K562 (cell line): ENCODE data around the gene SYTL5. TPM values are rescaled to one million over a fixed set of nuclear protein-coding genes. Genes with fewer than 3 reads are reported as not detected.

Source experiments
- ATAC-seq: fragments of 200-7000 bp; cut with Tn5 transposase; 3 replicates; pipeline ENCODE4 v1.9.1; 2020; ENCODE audit warnings: moderate library complexity
- BruUV-seq: library from RNA; stranded (reverse); fragments of 400-500 nt; replicated peaks from 2 replicates; lab custom pipeline; 2021; lab: Mats Ljungman, UMichigan
- CTCF ChIA-PET: fragments of 300-600 bp; formaldehyde crosslinking; extraction: SDS; loops from one replicate; lab custom pipeline; 2021; ENCODE audit warnings: low intra/inter-chr PET ratio; lab: Yijun Ruan, JAX
- POLR2A ChIA-PET: fragments of 300-600, 350-650 bp; sonication (Branson Sonifier 250); formaldehyde crosslinking; extraction: SDS; loops from one replicate; lab custom pipeline; 2021; ENCODE audit warnings: antibody characterized with exemption, inconsistent platforms; lab: Yijun Ruan, JAX
- DNase-seq, 4 experiments: peaks; one replicate each; pipeline versions ENCODE4 v3.0.0 to v3.0.0-alpha.2; 2011 to 2018; ENCODE audit warnings: low spot score in 3 of 4, mixed read lengths in 3 of 4; ENCODE audit errors: extremely low read depth in 1 of 4
- FAIRE-seq: peaks from 2 replicates; lab custom pipeline; 2011; peaks lifted over from hg19 to GRCh38; lab: Jason Lieb, UNC
- H2AFZ ChIP-seq: 2 replicates; pipeline ENCODE4 v1.6.0; 2011; ENCODE audit warnings: low read depth, low read length, control low read depth, inconsistent platforms
- H3K27ac ChIP-seq: fragments of 200-600 bp; 3 replicates; pipeline ENCODE4 v1.8.0; 2011; ENCODE audit warnings: low read depth, mild to moderate bottlenecking, control low read depth, inconsistent platforms, low read length, moderate library complexity, mixed read lengths; ENCODE audit errors: extremely low read depth
- H3K27me3 ChIP-seq, 2 experiments: fragments of 300-600 bp in 1 of 2; 2 replicates in 1 of 2; 3 replicates in 1 of 2; pipeline versions ENCODE4 v1.6.0 to v1.8.0; 2011; ENCODE audit warnings: inconsistent platforms in 2 of 2, low read length in 2 of 2, mild to moderate bottlenecking in 1 of 2, mixed read lengths in 1 of 2, moderate library complexity in 1 of 2; ENCODE audit not compliant: control insufficient read depth in 2 of 2, insufficient read depth in 2 of 2
- H3K36me3 ChIP-seq: fragments of 300-600 bp; 3 replicates; pipeline ENCODE4 v1.8.0; 2011; ENCODE audit warnings: mild to moderate bottlenecking, low read length, inconsistent platforms; ENCODE audit not compliant: control insufficient read depth, insufficient read depth
- H3K4me1 ChIP-seq, 2 experiments: fragments of 200-600 bp in 1 of 2; replicated peaks in 1 of 2; 2 replicates in 1 of 2; 3 replicates in 1 of 2; pipeline versions ENCODE4 v1.5.1 to v1.8.0; 2011; ENCODE audit warnings: inconsistent platforms in 2 of 2, low read length in 2 of 2, mild to moderate bottlenecking in 1 of 2, mixed read lengths in 1 of 2, moderate library complexity in 1 of 2; ENCODE audit not compliant: control insufficient read depth in 2 of 2, insufficient read depth in 2 of 2
- H3K4me2 ChIP-seq: 2 replicates; pipeline ENCODE4 v1.6.1; 2011; ENCODE audit warnings: low read length, control low read depth, inconsistent platforms, mixed read lengths; ENCODE audit not compliant: insufficient read depth
- H3K4me3 ChIP-seq: fragments of 200-600 bp; sonication (generic), shearing (Covaris generic); 2 replicates; pipeline ENCODE4 v1.5.1; 2016; ENCODE audit warnings: control low read depth, inconsistent platforms
- H3K79me2 ChIP-seq: fragments of 200-600 bp; 3 replicates; pipeline ENCODE4 v1.8.0; 2011; ENCODE audit warnings: low read length, inconsistent platforms; ENCODE audit not compliant: control insufficient read depth, insufficient read depth
- H3K9ac ChIP-seq, 2 experiments: 2 replicates each; pipeline versions ENCODE4 v1.6.0 to v1.6.1; 2011; ENCODE audit warnings: low read depth in 2 of 2, low read length in 2 of 2, control low read depth in 1 of 2, inconsistent platforms in 1 of 2, mild to moderate bottlenecking in 1 of 2, mixed read lengths in 1 of 2; ENCODE audit not compliant: insufficient read depth in 1 of 2
- H3K9me1 ChIP-seq: one replicate; pipeline ENCODE4 v1.6.0; 2011; ENCODE audit warnings: inconsistent platforms, mild to moderate bottlenecking, low read length, moderate library complexity; ENCODE audit not compliant: control insufficient read depth, insufficient read depth
- H3K9me3 ChIP-seq: replicated peaks from 2 replicates; pipeline ENCODE4 v1.5.1; 2011; ENCODE audit warnings: low read depth, low read length, inconsistent platforms; ENCODE audit not compliant: control insufficient read depth, insufficient read depth
- H4K20me1 ChIP-seq: replicated peaks from 2 replicates; pipeline ENCODE4 v1.6.1; 2011; ENCODE audit warnings: low read length, inconsistent platforms, mixed read lengths; ENCODE audit not compliant: control insufficient read depth, insufficient read depth
- C11orf30 ChIP-seq: fragments of 450-650 bp; IDR thresholded peaks from 2 replicates; pipeline ENCODE4 v1.6.1; 2016; ENCODE audit warnings: low read depth, mild to moderate bottlenecking
- GTF2A2 ChIP-seq: IDR thresholded peaks from 2 replicates; pipeline ENCODE4 v1.6.1; 2016; ENCODE audit warnings: mild to moderate bottlenecking, missing genetic modification characterization, missing compliant biosample characterization
- HCFC1 ChIP-seq: IDR thresholded peaks from 2 replicates; pipeline ENCODE4 v1.6.1; 2012; ENCODE audit warnings: low read depth, low read length, improper control_type of control experiment
- MAFF ChIP-seq: IDR thresholded peaks from 2 replicates; pipeline ENCODE4 v1.6.1; 2012; ENCODE audit warnings: low read length, improper control_type of control experiment
- MAFG ChIP-seq: fragments of 450-650 bp; conservative IDR thresholded peaks from 2 replicates; pipeline ENCODE4 v1.6.1; 2016; ENCODE audit warnings: missing genetic modification characterization, missing compliant biosample characterization
- NUFIP1 ChIP-seq: fragments of 450-650 bp; IDR thresholded peaks from 2 replicates; pipeline ENCODE4 v1.6.1; 2018; ENCODE audit not compliant: partially characterized antibody
- RAD51 ChIP-seq: fragments of 450-650 bp; IDR thresholded peaks from 2 replicates; pipeline ENCODE4 v1.7.1; 2016; ENCODE audit warnings: low read depth, mild to moderate bottlenecking, borderline replicate concordance
- RBFOX2 ChIP-seq: fragments of 200-400 bp; formaldehyde crosslinking; IDR thresholded peaks from 2 replicates; pipeline ENCODE4 v1.6.1; 2017; ENCODE audit warnings: low read depth, mild to moderate bottlenecking, low read length, moderate library complexity
- SIX5 ChIP-seq, 2 experiments: IDR thresholded peaks; 2 replicates each; pipeline ENCODE4 v1.6.1; 2011; ENCODE audit warnings: low read length in 2 of 2, borderline replicate concordance in 1 of 2, low read depth in 1 of 2, mild to moderate bottlenecking in 1 of 2, moderate library complexity in 1 of 2; ENCODE audit not compliant: insufficient read depth in 1 of 2
- SRSF7 ChIP-seq: fragments of 200-400 bp; formaldehyde crosslinking; optimal IDR thresholded peaks from 2 replicates; pipeline ENCODE3; 2017; ENCODE audit warnings: mild to moderate bottlenecking, low read depth, low read length
- ZNF133 ChIP-seq: fragments of 250-450 bp; sonication (Bioruptor Pico); IDR thresholded peaks from 2 replicates; pipeline ENCODE4 v1.4.0; 2020; ENCODE audit warnings: mild to moderate bottlenecking
- ZNF143 ChIP-seq: sonication (generic); formaldehyde crosslinking; IDR thresholded peaks from 2 replicates; pipeline ENCODE4 v1.9.0; 2022; ENCODE audit warnings: mild to moderate bottlenecking, missing genetic modification reagents
- ZNF274 ChIP-seq: IDR thresholded peaks from 2 replicates; pipeline ENCODE4 v1.6.1; 2011; ENCODE audit warnings: low read depth, mild to moderate bottlenecking, low read length, moderate library complexity, borderline replicate concordance
- ZNF316 ChIP-seq: fragments of 450-650 bp; IDR thresholded peaks from 2 replicates; pipeline ENCODE4 v1.6.1; 2016
- ZNF75A ChIP-seq: fragments of 450-650 bp; formaldehyde crosslinking; IDR thresholded peaks from 2 replicates; pipeline ENCODE4 v1.4.0; 2020; ENCODE audit warnings: mild to moderate bottlenecking
- WGBS: fragments of 100-300 bp; shearing (Covaris generic); methylation state at CpG from one replicate; pipeline ENCODE4 v1.1.6; 2016; ENCODE audit warnings: low coverage, mixed read lengths; ENCODE audit not compliant: insufficient coverage; ENCODE audit errors: missing lambda C conversion rate; 5-methylcytosine and 5-hydroxymethylcytosine counted together
- in situ Hi-C: fragments of 300-500 bp; cut with MboI; formaldehyde crosslinking; loops from 4 replicates; pipeline ENCODE4 v1.15.0; 2018; ENCODE audit warnings: inconsistent platforms, mixed read lengths
- intact Hi-C: fragments of 100-400 bp; cut with micrococcal nuclease; formaldehyde crosslinking; loops from 2 replicates; pipeline ENCODE4 v1.14.2; 2022
- polyA plus RNA-seq, 8 experiments: library from polyadenylated mRNA; depleted of rRNA in 4 of 8; stranded (reverse) in 5 of 8; unstranded in 3 of 8; fragments of >200 nt; fragmentation: Nextera tagmentation in 2 of 8; fragmentation: Illumina TruSeq in 1 of 8; extraction: Ambion mirVana in 2 of 8; extraction: Trizol in 1 of 8; gene quantifications; 2 replicates each; pipeline versions ENCODE4 v1.2.1 to v1.2.3, GENCODE V29; 2011 to 2014; ENCODE audit warnings: inconsistent platforms in 1 of 8, missing spikeins in 1 of 8
- total RNA-seq, 7 experiments: library from RNA; depleted of rRNA in 6 of 7; stranded (reverse); fragments of >200 nt in 6 of 7; fragmentation: Illumina TruSeq in 2 of 7; extraction: Trizol in 2 of 7; gene quantifications; 2 replicates each; pipeline versions ENCODE4 v1.2.1 to v1.2.3, GENCODE V29; 2011 to 2021; ENCODE audit warnings: low replicate concordance in 1 of 7
- TF ChIP-seq, protein P1 (sequence below): conservative IDR thresholded peaks from 2 replicates; pipeline ENCODE4 v1.6.1; 2011; ENCODE audit warnings: low read depth, mild to moderate bottlenecking, low read length; ENCODE audit not compliant: control insufficient read depth
- TF ChIP-seq, protein P2 (sequence below): fragments of 250-450 bp; sonication (Bioruptor Pico); IDR thresholded peaks from 2 replicates; pipeline ENCODE4 v1.8.0; 2022; ENCODE audit warnings: moderate library complexity, mild to moderate bottlenecking, inconsistent platforms
- TF ChIP-seq, protein P3 (sequence below): sonication (generic); formaldehyde crosslinking; IDR thresholded peaks from 2 replicates; pipeline ENCODE4 v1.5.0; 2020; ENCODE audit warnings: missing genetic modification reagents

SYTL5 gene
- total and polyA plus RNA-seq, 9 of the 15 experiments (the other 6 are each of a cell fraction or from before 2014, with no cell fraction given): 0.01 to 0.25 (median 0.09) TPM

DNA sequence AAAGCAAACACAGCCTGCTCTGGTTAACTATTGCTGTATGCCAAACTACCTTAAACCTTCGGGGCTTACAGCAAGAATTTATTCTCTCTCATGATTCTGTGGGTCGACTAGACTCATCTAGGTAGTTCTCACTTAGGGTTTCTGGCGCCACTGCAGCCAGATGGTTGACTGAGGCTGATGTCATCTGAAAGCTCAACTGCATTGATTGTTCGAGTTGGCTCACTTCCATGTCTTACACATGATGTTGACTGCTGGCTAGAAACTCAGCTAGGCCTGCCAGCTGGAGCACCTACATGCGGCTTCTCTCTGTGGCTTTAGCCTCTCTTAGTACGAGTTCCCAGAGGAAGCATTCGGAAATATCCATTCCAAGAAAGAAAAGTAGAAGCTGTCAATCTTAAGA lies 111.1 kb downstream of the SYTL5 start (continued):
- TF ChIP-seq, protein P1, sequence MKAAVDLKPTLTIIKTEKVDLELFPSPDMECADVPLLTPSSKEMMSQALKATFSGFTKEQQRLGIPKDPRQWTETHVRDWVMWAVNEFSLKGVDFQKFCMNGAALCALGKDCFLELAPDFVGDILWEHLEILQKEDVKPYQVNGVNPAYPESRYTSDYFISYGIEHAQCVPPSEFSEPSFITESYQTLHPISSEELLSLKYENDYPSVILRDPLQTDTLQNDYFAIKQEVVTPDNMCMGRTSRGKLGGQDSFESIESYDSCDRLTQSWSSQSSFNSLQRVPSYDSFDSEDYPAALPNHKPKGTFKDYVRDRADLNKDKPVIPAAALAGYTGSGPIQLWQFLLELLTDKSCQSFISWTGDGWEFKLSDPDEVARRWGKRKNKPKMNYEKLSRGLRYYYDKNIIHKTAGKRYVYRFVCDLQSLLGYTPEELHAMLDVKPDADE: no peak
- TF ChIP-seq SRSF7: no peak

DNA sequence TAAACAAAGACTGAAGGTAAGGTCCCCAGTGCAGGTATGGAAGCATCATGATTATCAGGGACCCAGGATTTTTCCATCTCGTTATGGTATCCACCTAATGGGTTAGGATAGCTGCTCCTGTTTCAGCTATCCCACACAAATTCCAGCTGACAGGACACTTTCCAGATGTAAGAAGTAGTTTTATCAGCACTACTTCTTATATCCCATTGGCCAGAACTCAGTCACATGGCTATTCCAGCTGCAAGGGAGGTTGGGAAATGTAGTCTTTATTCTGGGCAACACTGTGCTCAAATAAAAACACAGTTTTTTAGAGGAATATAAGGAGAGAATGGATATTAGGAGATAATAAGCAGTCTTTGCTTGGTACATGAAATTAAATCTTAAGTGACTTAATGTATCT lies 117.6 kb downstream of the SYTL5 start:
- H3K27me3 ChIP-seq: no peaks in the 10 kb centered on the region
- no peaks in the 10 kb centered on the region for H3K79me2 ChIP-seq
- no peak overlapping the region for H3K9ac ChIP-seq
- FAIRE-seq: peak; percentile 74
- intact Hi-C loops: no loop called here
- H3K4me2 ChIP-seq: no peak overlapping the region
- H3K4me1 ChIP-seq: no peaks in the 10 kb centered on the region
- BruUV-seq: no TSS peak
- TF ChIP-seq HCFC1 (peak; percentile 73), ZNF143 (CRISPR knock-in tag) (peak; percentile 52; the same call in 1 of the 2 replicates), RAD51 (peak; percentile 51; the same call in 1 of the 2 replicates), MAFF (peak; percentile 34; the same call in 1 of the 2 replicates), SIX5 (IDR thresholded peaks at IDR 0.05; ENCODE audit: borderline replicate concordance in 1 of 2, insufficient read depth in 1 of 2, low read depth in 1 of 2, low read length in 2 of 2) (peak; percentile 34 to 41; a peak in 2 of 4 replicates), ZNF274 (no peak), ZNF133 (CRISPR knock-in tag) (no peak), MAFG (tag) (peak; percentile 41; the same call in 1 of the 2 replicates), NUFIP1 (no peak), C11orf30 (peak; percentile 42), ZNF316 (peak; percentile 58; the same call in 1 of the 2 replicates), RBFOX2 (no peak), GTF2A2 (tag) (no peak), ZNF75A (no peak)
- TF ChIP-seq, protein P2, sequence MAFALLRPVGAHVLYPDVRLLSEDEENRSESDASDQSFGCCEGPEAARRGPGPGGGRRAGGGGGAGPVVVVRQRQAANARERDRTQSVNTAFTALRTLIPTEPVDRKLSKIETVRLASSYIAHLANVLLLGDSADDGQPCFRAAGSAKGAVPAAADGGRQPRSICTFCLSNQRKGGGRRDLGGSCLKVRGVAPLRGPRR: no peak
- TF ChIP-seq, protein P3, sequence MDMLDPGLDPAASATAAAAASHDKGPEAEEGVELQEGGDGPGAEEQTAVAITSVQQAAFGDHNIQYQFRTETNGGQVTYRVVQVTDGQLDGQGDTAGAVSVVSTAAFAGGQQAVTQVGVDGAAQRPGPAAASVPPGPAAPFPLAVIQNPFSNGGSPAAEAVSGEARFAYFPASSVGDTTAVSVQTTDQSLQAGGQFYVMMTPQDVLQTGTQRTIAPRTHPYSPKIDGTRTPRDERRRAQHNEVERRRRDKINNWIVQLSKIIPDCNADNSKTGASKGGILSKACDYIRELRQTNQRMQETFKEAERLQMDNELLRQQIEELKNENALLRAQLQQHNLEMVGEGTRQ (CRISPR knock-in tag): peak; percentile 86
- TF ChIP-seq, all 486 proteins: peak for 9
- WGBS: 0% methylated on average over 1 of the region's 1 CpG
- Histone ChIP-seq H3K9me1 (no peaks in the 10 kb centered on the region), H3K9me3 (no peaks in the 10 kb centered on the region), H3K27ac (no peak overlapping the region), H3K4me3 (no peak overlapping the region), H2AFZ (no peak overlapping the region), H3K36me3 (no peaks in the 10 kb centered on the region), H4K20me1 (no peaks in the 10 kb centered on the region)
- DNase-seq: no peak
- ATAC-seq: peak; percentile 75
- POLR2A ChIA-PET: interaction anchor here (0.7 to 1.6 kb wide), 2 partner anchors 12 to 111 kb away, joined by 3 to 6 read pairs; no protein-coding TSS in a partner anchor
- CTCF ChIA-PET: interaction anchor here (0.5 kb wide), 1 partner anchor 26 kb away, joined by 4 read pairs; no protein-coding TSS in a partner anchor
- in situ Hi-C loops: no loop called here
